Esophagus muscularis mucosa (tissue), 4 donors: ENCODE data around the gene ZBTB38.

Experiments used
- EP300 ChIP-seq: sonication (generic); formaldehyde crosslinking; IDR thresholded peaks from one replicate; pipeline ENCODE4 v1.6.1; 2017; ENCODE audit warnings: antibody characterized with exemption
- POLR2A ChIP-seq: fragments of 450-650 bp; IDR thresholded peaks from one replicate; pipeline ENCODE4 v1.6.1; 2017; ENCODE audit warnings: antibody characterized with exemption, moderate library complexity, mild to moderate bottlenecking, low read depth
- POLR2AphosphoS5 ChIP-seq, 2 donors: sonication (generic); formaldehyde crosslinking; IDR thresholded peaks; one replicate each; pipeline ENCODE4 v1.6.1; 2017; ENCODE audit warnings: antibody characterized with exemption in 2 of 2
- TF ChIP-seq, protein P1 (sequence below), 3 experiments: fragments of 200-600 bp in 2 of 3; fragments of 450-650 bp in 1 of 3; sonication (generic) in 2 of 3; IDR thresholded peaks; one replicate each; pipeline ENCODE4 v1.5.1; 2017 to 2019; ENCODE audit warnings: antibody characterized with exemption in 3 of 3, mild to moderate bottlenecking in 2 of 3, moderate library complexity in 1 of 3

DNA sequence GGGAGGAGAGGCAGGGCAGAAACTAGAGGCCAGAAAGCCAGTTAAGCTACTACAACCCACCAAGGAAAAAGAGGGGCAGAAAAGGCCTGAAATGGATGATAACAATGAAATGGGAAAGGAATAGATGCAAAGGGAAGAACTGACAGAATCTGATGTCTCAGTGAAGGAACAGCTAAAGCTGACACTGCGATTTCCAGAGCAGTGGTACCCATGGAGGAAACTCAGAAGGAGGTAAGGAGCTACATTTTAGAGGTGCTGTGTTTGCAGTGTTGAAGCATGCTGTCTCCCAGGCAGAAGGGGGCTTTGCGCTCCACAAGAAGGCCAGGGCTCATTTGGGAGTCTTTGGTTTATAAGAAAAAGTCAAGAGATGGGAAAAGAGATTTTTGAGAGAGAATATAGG is 38.0 kb downstream of the ZBTB38 start:
- TF ChIP-seq POLR2A (no peak), POLR2AphosphoS5 (IDR thresholded peaks at IDR 0.05) (no peak), EP300 (no peak)
- TF ChIP-seq, protein P1, sequence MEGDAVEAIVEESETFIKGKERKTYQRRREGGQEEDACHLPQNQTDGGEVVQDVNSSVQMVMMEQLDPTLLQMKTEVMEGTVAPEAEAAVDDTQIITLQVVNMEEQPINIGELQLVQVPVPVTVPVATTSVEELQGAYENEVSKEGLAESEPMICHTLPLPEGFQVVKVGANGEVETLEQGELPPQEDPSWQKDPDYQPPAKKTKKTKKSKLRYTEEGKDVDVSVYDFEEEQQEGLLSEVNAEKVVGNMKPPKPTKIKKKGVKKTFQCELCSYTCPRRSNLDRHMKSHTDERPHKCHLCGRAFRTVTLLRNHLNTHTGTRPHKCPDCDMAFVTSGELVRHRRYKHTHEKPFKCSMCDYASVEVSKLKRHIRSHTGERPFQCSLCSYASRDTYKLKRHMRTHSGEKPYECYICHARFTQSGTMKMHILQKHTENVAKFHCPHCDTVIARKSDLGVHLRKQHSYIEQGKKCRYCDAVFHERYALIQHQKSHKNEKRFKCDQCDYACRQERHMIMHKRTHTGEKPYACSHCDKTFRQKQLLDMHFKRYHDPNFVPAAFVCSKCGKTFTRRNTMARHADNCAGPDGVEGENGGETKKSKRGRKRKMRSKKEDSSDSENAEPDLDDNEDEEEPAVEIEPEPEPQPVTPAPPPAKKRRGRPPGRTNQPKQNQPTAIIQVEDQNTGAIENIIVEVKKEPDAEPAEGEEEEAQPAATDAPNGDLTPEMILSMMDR (IDR thresholded peaks at IDR 0.05) = no peak
